GM19438 (cell line): ENCODE results near the gene NR1H2.

Source experiments
- ATAC-seq: cut with Tn5 transposase; IDR thresholded peaks from one replicate; pipeline ENCODE4 v1.9.1; 2021; ENCODE audit warnings: low read depth; ENCODE audit not compliant: unreplicated experiment

NR1H2 gene

GRCh38 chr19:50420127-50420526, 43.9 kb downstream of the NR1H2 start:
- ATAC-seq: no peak

GRCh38 chr19:50420808-50421207, 44.6 kb downstream of the NR1H2 start:
- ATAC-seq: no peak

- ATAC-seq: no peak
These were observed 46.4 kb downstream of the NR1H2 start for GRCh38 chr19:50422397-50423278.

DNA sequence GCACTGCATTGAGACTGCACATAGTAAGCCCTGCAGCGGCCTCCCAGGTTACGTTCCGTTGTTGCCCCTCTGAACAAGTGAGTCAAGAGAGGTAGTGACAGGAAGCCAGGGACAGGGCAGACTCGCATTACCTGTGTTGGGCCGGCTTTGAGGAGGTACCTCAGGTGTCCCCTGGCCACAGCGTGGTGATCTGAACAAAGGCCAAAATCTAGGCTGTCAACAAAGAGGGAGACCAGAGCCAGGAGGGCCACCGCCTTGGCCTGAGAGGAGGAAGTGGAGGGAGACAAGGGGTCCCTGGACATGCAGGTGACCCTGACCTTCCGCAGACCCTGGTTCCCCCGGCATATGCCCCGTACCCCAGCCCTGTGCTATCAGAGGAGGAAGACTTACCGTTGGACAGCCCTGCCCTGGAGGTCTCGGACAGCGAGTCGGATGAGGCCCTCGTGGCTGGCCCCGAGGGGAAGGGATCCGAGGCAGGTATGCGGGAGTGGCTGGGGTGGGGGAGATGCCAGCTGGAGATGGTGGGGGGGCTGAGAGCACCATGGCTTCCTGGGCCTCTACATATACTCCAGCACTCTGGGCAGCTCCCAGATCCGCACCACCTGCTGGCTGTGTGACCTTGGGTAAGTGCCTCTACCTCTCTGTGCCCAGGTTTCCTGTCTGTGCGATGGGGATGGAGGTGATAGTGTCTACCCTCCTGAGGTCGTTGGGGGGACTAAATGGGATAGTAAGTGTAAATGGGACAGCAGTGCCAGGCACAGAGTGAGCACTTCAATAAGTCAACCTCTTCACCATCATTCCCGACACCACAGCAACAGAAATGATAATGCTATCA, 47.2 kb downstream of the NR1H2 start:
- no peak for ATAC-seq

- ATAC-seq: no peak
These were observed 49.3 kb downstream of the NR1H2 start for GRCh38 chr19:50425581-50425980.

- ATAC-seq: no peak
These were observed 51.2 kb downstream of the NR1H2 start for GRCh38 chr19:50427318-50427925.

DNA sequence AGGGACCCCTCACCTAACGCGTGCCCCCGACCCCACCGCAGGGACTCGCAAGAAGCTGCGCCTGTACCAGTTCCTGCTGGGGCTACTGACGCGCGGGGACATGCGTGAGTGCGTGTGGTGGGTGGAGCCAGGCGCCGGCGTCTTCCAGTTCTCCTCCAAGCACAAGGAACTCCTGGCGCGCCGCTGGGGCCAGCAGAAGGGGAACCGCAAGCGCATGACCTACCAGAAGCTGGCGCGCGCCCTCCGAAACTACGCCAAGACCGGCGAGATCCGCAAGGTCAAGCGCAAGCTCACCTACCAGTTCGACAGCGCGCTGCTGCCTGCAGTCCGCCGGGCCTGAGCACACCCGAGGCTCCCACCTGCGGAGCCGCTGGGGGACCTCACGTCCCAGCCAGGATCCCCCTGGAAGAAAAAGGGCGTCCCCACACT, 51.8 kb downstream of the NR1H2 start:
- ATAC-seq: no peak

DNA sequence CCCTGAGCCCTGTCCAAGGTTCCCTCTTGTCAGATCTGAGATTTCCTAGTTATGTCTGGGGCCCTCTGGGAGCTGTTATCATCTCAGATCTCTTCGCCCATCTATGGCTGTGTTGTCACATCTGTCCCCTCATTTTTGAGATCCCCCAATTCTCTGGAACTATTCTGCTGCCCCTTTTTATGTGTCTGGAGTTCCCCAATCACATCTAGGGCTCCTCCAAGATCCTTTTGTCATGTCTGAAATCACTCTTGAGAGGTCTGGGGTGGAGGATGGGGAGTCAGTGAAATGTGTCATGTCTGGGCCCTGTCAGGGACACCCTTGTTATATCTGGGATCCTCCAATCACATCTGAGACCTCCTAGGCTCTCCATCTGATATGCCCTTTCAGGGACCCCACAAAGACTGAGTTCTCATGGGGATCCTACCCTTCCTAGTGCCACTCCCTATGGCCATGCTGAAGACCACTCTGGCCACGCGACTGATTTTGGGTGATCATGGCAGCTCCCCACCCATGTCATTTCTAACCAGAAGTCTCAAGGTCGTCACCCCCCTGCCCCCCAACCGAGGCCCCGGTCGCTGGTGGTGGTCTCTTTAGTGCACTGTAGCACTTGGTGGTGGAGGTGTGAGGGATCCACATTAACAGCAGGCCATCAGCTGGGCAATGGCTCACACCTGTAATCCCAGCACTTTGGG, 52.7 kb downstream of the NR1H2 start:
- ATAC-seq: no peak

GRCh38 chr19:50430888-50431342, 54.7 kb downstream of the NR1H2 start:
- ATAC-seq: no peak

- peak; percentile 45 for ATAC-seq
These were observed 55.3 kb downstream of the NR1H2 start for GRCh38 chr19:50431343-50432220.

DNA sequence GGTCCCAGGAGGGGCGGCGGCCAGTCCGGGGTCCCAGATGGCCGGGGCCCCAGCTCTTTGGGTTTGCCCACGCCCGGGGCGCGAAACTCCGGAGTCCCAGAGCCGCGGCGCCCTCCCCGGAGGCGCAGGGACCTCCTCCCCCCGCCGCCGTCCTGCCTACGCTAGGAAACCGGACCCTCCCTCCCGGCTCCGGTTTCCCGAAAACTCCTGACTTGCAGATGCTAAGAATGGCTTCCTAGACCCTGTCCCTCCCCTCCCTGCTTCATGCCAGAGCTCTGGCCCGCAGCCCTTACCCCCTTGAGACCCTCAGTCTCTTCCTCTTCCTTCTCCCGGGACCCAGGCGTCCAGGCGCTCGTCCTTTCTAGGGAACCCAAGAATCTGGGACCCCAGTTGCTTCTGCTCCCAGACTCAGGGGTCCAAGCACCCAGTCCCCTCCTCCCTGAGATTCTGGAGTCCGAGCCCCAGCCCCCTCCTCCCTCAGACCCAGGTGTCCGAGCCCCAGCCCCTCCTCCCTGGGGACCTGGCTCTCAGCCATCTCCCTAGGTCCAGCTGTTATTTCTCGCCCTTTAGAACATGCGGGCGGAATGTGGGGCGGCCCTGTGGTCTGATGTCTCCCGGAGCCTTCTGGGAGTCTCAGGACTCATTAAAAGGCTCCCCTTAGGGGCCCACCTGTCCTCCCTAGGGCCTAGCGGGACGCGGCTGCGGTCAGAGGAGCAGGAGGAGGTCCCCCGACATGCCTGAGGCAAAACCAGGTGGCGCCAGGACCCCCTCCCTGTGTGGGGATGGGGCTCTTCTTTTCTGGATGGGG, 56.2 kb downstream of the NR1H2 start, which contains the start of gene MYBPC2:
TSS of gene MYBPC2 (plus strand) at position 672 of the 808 bp plus-strand sequence. CDS start at position 734, 62 bp downstream.
- peak; percentile 3 for ATAC-seq
